Caco-2 (cell line): ENCODE results near the gene SLC15A2. TPM values are rescaled to one million over a fixed set of nuclear protein-coding genes. Genes with fewer than 3 reads are reported as not detected.

ENCODE experiments used
- BruUV-seq: library from RNA; stranded (reverse); fragments of 400-500 nt; replicated peaks from 2 replicates; lab custom pipeline; 2021; lab: Mats Ljungman, UMichigan
- CTCF ChIA-PET: fragments of 300-600 bp; sonication (Branson Sonifier 250); formaldehyde crosslinking; loops from one replicate; lab custom pipeline; 2022; ENCODE audit warnings: antibody characterized with exemption; lab: Charles Lee
- POLR2A ChIA-PET: fragments of 300-600 bp; sonication (Branson Sonifier 250); formaldehyde crosslinking; loops from one replicate; lab custom pipeline; 2022; ENCODE audit warnings: antibody characterized with exemption; lab: Charles Lee
- DNase-seq, 2 experiments: peaks; one replicate each; pipeline versions ENCODE4 v3.0.0 to v3.0.0-alpha.2; 2020 to 2022
- H3K27me3 ChIP-seq: replicated peaks from 2 replicates; pipeline ENCODE4 v1.6.0; 2011; ENCODE audit warnings: low read length; ENCODE audit not compliant: control insufficient read depth, insufficient read depth
- H3K36me3 ChIP-seq: 2 replicates; pipeline ENCODE4 v1.5.1; 2011; ENCODE audit warnings: low read length; ENCODE audit not compliant: control insufficient read depth, insufficient read depth
- H3K4me1 ChIP-seq: fragments of 250-450 bp; sonication (Bioruptor Pico); 2 replicates; pipeline ENCODE4 v1.5.1; 2020; ENCODE audit warnings: mild to moderate bottlenecking
- H3K4me3 ChIP-seq: 2 replicates; pipeline ENCODE4 v1.5.1; 2011; ENCODE audit warnings: low read depth, mild to moderate bottlenecking, control low read depth, low read length
- H3K9me3 ChIP-seq: fragments of 250-450 bp; sonication (Bioruptor Pico); 2 replicates; pipeline ENCODE4 v1.5.1; 2020; ENCODE audit warnings: mild to moderate bottlenecking, moderate library complexity
- H3K27ac Mint-ChIP-seq: one replicate; pipeline ENCODE4 v1.8.0; 2022; ENCODE audit warnings: mixed read lengths; ENCODE audit not compliant: unreplicated experiment
- H3K27me3 Mint-ChIP-seq: one replicate; pipeline ENCODE4 v1.8.0; 2022; ENCODE audit warnings: mixed read lengths; ENCODE audit not compliant: insufficient read depth, unreplicated experiment
- H3K36me3 Mint-ChIP-seq: one replicate; pipeline ENCODE4 v1.8.0; 2022; ENCODE audit warnings: mild to moderate bottlenecking, mixed read lengths; ENCODE audit not compliant: insufficient read depth, unreplicated experiment
- H3K4me1 Mint-ChIP-seq: one replicate; pipeline ENCODE4 v1.8.0; 2022; ENCODE audit warnings: low read depth, mixed read lengths; ENCODE audit not compliant: unreplicated experiment
- H3K4me3 Mint-ChIP-seq: one replicate; pipeline ENCODE4 v1.8.0; 2022; ENCODE audit warnings: mild to moderate bottlenecking, moderate library complexity, mixed read lengths; ENCODE audit not compliant: unreplicated experiment
- H3K9me3 Mint-ChIP-seq: one replicate; pipeline ENCODE4 v1.8.0; 2022; ENCODE audit warnings: mixed read lengths; ENCODE audit not compliant: unreplicated experiment
- CTCF ChIP-seq, 2 experiments: fragments of 200-600 bp in 1 of 2; IDR thresholded peaks; 1 replicate in 1 of 2; 2 replicates in 1 of 2; pipeline versions ENCODE4 v1.5.1 to v1.8.0; 2011 to 2022; ENCODE audit warnings: antibody characterized with exemption in 1 of 2, control low read depth in 1 of 2, inconsistent platforms in 1 of 2, low read depth in 1 of 2, low read length in 1 of 2, mild to moderate bottlenecking in 1 of 2, moderate library complexity in 1 of 2; ENCODE audit not compliant: insufficient read depth in 1 of 2, severe bottlenecking in 1 of 2, unreplicated experiment in 1 of 2
- intact Hi-C: fragments of 100-400 bp; cut with micrococcal nuclease; formaldehyde crosslinking; loops from one replicate; pipeline ENCODE4 v1.10.0; 2022; ENCODE audit not compliant: unreplicated experiment
- total RNA-seq: library from RNA; stranded (reverse); gene quantifications from 2 replicates; pipeline ENCODE4 v1.2.3, GENCODE V29; 2022

SLC15A2 gene
- total RNA-seq, 1 experiment from 2014 or later, result 4.7 TPM

GRCh38 chr3:121895121-121895520, 920 bp downstream of the SLC15A2 start:
- peak in 1 of 2 experiments; percentile 49 for DNase-seq
- Histone ChIP-seq H3K36me3 (no peaks in the 10 kb centered on the region), H3K4me3 (no peak overlapping the region), H3K27me3 (no peaks in the 10 kb centered on the region), H3K4me1 (peaks cover 58% of the 10 kb centered on the region), H3K9me3 (no peaks in the 10 kb centered on the region)
- Mint-ChIP-seq H3K4me3 (no peak overlapping the region), H3K36me3 (peaks cover 7% of the 10 kb centered on the region), H3K4me1 (peaks cover 29% of the 10 kb centered on the region), H3K27ac (no peak overlapping the region), H3K9me3 (no peaks in the 10 kb centered on the region), H3K27me3 (no peaks in the 10 kb centered on the region)
- no peak for TF ChIP-seq CTCF (IDR thresholded peaks at IDR 0.05; ENCODE audit: insufficient read depth in 1 of 2, low read depth in 1 of 2, low read length in 1 of 2, severe bottlenecking in 1 of 2, unreplicated experiment in 1 of 2)
- POLR2A ChIA-PET, result no interaction called here
- CTCF ChIA-PET, result no interaction called here
- intact Hi-C loops, result loop anchor here (1.0 to 5.0 kb wide), 2 partner anchors 10 to 47 kb away; no protein-coding TSS in a partner anchor
- BruUV-seq, result no TSS peak

- Mint-ChIP-seq H3K4me3 (no peak overlapping the region), H3K27ac (no peak overlapping the region), H3K4me1 (peaks cover 32% of the 10 kb centered on the region), H3K9me3 (no peaks in the 10 kb centered on the region), H3K27me3 (no peaks in the 10 kb centered on the region), H3K36me3 (peaks cover 7% of the 10 kb centered on the region)
- intact Hi-C loops, result loop anchor here (1.0 to 5.0 kb wide), 3 partner anchors 10 to 47 kb away; no protein-coding TSS in a partner anchor
- Histone ChIP-seq H3K4me3 (no peak overlapping the region), H3K36me3 (no peaks in the 10 kb centered on the region), H3K9me3 (no peaks in the 10 kb centered on the region), H3K4me1 (peaks cover 58% of the 10 kb centered on the region), H3K27me3 (no peaks in the 10 kb centered on the region)
- no peak for DNase-seq
- TF ChIP-seq CTCF (IDR thresholded peaks at IDR 0.05; ENCODE audit: insufficient read depth in 1 of 2, low read depth in 1 of 2, low read length in 1 of 2, severe bottlenecking in 1 of 2, unreplicated experiment in 1 of 2), result no peak
- BruUV-seq, result no TSS peak
- POLR2A ChIA-PET, result no interaction called here
- CTCF ChIA-PET, result no interaction called here
Observed at GRCh38 chr3:121895736-121896135, 1.5 kb downstream of the SLC15A2 start.

GRCh38 chr3:121896823-121897222, 2.6 kb downstream of the SLC15A2 start:
- CTCF ChIA-PET, result interaction anchor here (0.5 to 0.7 kb wide), 3 partner anchors 18 to 637 kb away, joined by 3 to 5 read pairs (median 3); no protein-coding TSS in a partner anchor
- H3K4me1 ChIP-seq, result peaks cover 54% of the 10 kb centered on the region
- H3K4me3 ChIP-seq, result no peak overlapping the region
- H3K4me3 Mint-ChIP-seq, result no peak overlapping the region
- POLR2A ChIA-PET, result interaction anchor here (0.6 kb wide), 1 partner anchor 41 kb away, joined by 4 read pairs; no protein-coding TSS in a partner anchor
- H3K4me1 Mint-ChIP-seq, result peaks cover 32% of the 10 kb centered on the region
- H3K27me3 ChIP-seq, result no peaks in the 10 kb centered on the region
- H3K9me3 ChIP-seq, result no peaks in the 10 kb centered on the region
- no peaks in the 10 kb centered on the region for H3K9me3 Mint-ChIP-seq
- BruUV-seq, result no TSS peak
- TF ChIP-seq CTCF (IDR thresholded peaks at IDR 0.05; ENCODE audit: insufficient read depth in 1 of 2, low read depth in 1 of 2, low read length in 1 of 2, severe bottlenecking in 1 of 2, unreplicated experiment in 1 of 2), result no peak
- peak in 1 of 2 experiments; percentile 59 for DNase-seq
- H3K27me3 Mint-ChIP-seq, result no peaks in the 10 kb centered on the region
- no peaks in the 10 kb centered on the region for H3K36me3 ChIP-seq
- intact Hi-C loops, result loop anchor here (1.0 to 5.0 kb wide), 2 partner anchors 27 to 45 kb away; no protein-coding TSS in a partner anchor
- peaks cover 7% of the 10 kb centered on the region for H3K36me3 Mint-ChIP-seq
- H3K27ac Mint-ChIP-seq, result peak overlapping the region; percentile 27
